ENCODE results near the gene NAA40.
A peak's percentile ranks its signal among the peaks of the same experiment; 100 is the strongest.

NAA40 gene

GRCh38 chr11:63933459-63933858, 5.3 kb upstream of the NAA40 start:
- TF ChIP-seq EZH2 (optimal IDR thresholded peaks at IDR 0.05; ENCODE audit: low read depth, low read length) (no peak), EZH2phosphoT487 (IDR thresholded peaks at IDR 0.05; ENCODE audit: low read length) (no peak), CTCF (IDR thresholded peaks at IDR 0.05; ENCODE audit: low read length) (no peak)
- Histone ChIP-seq H3K9me3 (replicated peaks; ENCODE audit: insufficient read depth, low read length) (no peaks in the 10 kb centered on the region), H4K20me1 (ENCODE audit: insufficient read depth, low read length) (no peaks in the 10 kb centered on the region), H3K4me1 (ENCODE audit: low read length) (0 out of 2 replicates have a peak, but pooled peaks cover 3% of the 10 kb centered on the region), H3K27ac (ENCODE audit: low read length) (no peak overlapping the region), H2AFZ (ENCODE audit: low read length) (no peak overlapping the region), H3K79me2 (ENCODE audit: low read length) (no peaks in the 10 kb centered on the region), H3F3A (ENCODE audit: insufficient read depth, low read length) (peaks cover 6% of the 10 kb centered on the region; the same call in 1 of the 2 replicates), H3K9ac (ENCODE audit: low read length) (no peak overlapping the region), H3K9me2 (replicated peaks; ENCODE audit: insufficient read depth, low read length) (no peaks in the 10 kb centered on the region), H3K36me3 (replicated peaks; ENCODE audit: insufficient read depth, low read length) (no peaks in the 10 kb centered on the region), H3K4me3 (ENCODE audit: low read length) (no peak overlapping the region), H3K27me3 (replicated peaks; ENCODE audit: insufficient read depth, low read length) (0 out of 2 replicates have a peak, but pooled peaks cover 6% of the 10 kb centered on the region), H3K4me2 (ENCODE audit: low read depth, low read length) (no peak overlapping the region)
- DNase-seq: no peak

GRCh38 chr11:63937713-63938478, 906 bp upstream of the NAA40 start:
- no peaks in the 10 kb centered on the region for H3K9me3 ChIP-seq (replicated peaks; ENCODE audit: insufficient read depth, low read length)
- TF ChIP-seq EZH2 (optimal IDR thresholded peaks at IDR 0.05; ENCODE audit: low read depth, low read length) (no peak), CTCF (IDR thresholded peaks at IDR 0.05; ENCODE audit: low read length) (no peak), EZH2phosphoT487 (IDR thresholded peaks at IDR 0.05; ENCODE audit: low read length) (no peak)
- peak; percentile 36 for DNase-seq
- peaks cover 11% of the 10 kb centered on the region; the same call in 1 of the 2 replicates for H3F3A ChIP-seq (ENCODE audit: insufficient read depth, low read length)
- H3K79me2 ChIP-seq (ENCODE audit: low read length): peaks cover 39% of the 10 kb centered on the region
- H3K4me1 ChIP-seq (ENCODE audit: low read length): 0 out of 2 replicates have a peak, but pooled peaks cover 7% of the 10 kb centered on the region
- H3K4me3 ChIP-seq (ENCODE audit: low read length): peak overlapping the region; percentile 94
- peak overlapping the region; percentile 99 for H2AFZ ChIP-seq (ENCODE audit: low read length)
- peak overlapping the region; percentile 100 for H3K4me2 ChIP-seq (ENCODE audit: low read depth, low read length)
- no peaks in the 10 kb centered on the region for H3K36me3 ChIP-seq (replicated peaks; ENCODE audit: insufficient read depth, low read length)
- no peaks in the 10 kb centered on the region for H3K9me2 ChIP-seq (replicated peaks; ENCODE audit: insufficient read depth, low read length)
- peak overlapping the region; percentile 78 for H3K9ac ChIP-seq (ENCODE audit: low read length)
- no peaks in the 10 kb centered on the region for H4K20me1 ChIP-seq (ENCODE audit: insufficient read depth, low read length)
- H3K27me3 ChIP-seq (replicated peaks; ENCODE audit: insufficient read depth, low read length): no peaks in the 10 kb centered on the region
- peak overlapping the region; percentile 65; the same call in 1 of the 2 replicates for H3K27ac ChIP-seq (ENCODE audit: low read length)

- H3F3A ChIP-seq (ENCODE audit: insufficient read depth, low read length): peaks cover 11% of the 10 kb centered on the region; the same call in 1 of the 2 replicates
- H2AFZ ChIP-seq (ENCODE audit: low read length): peak overlapping the region; percentile 89
- H4K20me1 ChIP-seq (ENCODE audit: insufficient read depth, low read length): no peaks in the 10 kb centered on the region
- H3K79me2 ChIP-seq (ENCODE audit: low read length): peaks cover 54% of the 10 kb centered on the region
- TF ChIP-seq EZH2phosphoT487 (IDR thresholded peaks at IDR 0.05; ENCODE audit: low read length): no peak
- TF ChIP-seq CTCF (IDR thresholded peaks at IDR 0.05; ENCODE audit: low read length): no peak
- no peak for TF ChIP-seq EZH2 (optimal IDR thresholded peaks at IDR 0.05; ENCODE audit: low read depth, low read length)
- H3K9me3 ChIP-seq (replicated peaks; ENCODE audit: insufficient read depth, low read length): no peaks in the 10 kb centered on the region
- peak overlapping the region; percentile 44; the same call in 1 of the 2 replicates for H3K27ac ChIP-seq (ENCODE audit: low read length)
- H3K4me1 ChIP-seq (ENCODE audit: low read length): 0 out of 2 replicates have a peak, but pooled peaks cover 7% of the 10 kb centered on the region
- peak overlapping the region; percentile 75 for H3K9ac ChIP-seq (ENCODE audit: low read length)
- H3K27me3 ChIP-seq (replicated peaks; ENCODE audit: insufficient read depth, low read length): no peaks in the 10 kb centered on the region
- peak; percentile 36 for DNase-seq
- H3K4me3 ChIP-seq (ENCODE audit: low read length): peak overlapping the region; percentile 96
- no peaks in the 10 kb centered on the region for H3K36me3 ChIP-seq (replicated peaks; ENCODE audit: insufficient read depth, low read length)
- H3K4me2 ChIP-seq (ENCODE audit: low read depth, low read length): peak overlapping the region; percentile 89
- H3K9me2 ChIP-seq (replicated peaks; ENCODE audit: insufficient read depth, low read length): no peaks in the 10 kb centered on the region
These were observed 642 bp downstream of the NAA40 start for GRCh38 chr11:63939397-63939891.
